Activated CD4-positive, CD25-positive, alpha-beta regulatory T cell treated with anti-CD3 and anti-CD28 coated beads, Interleukin-2, amount 50 U/mL, for 72 hours (primary cell): Measurements from ENCODE around the gene GFRA1.

ENCODE experiments used
- DNase-seq: peaks from one replicate; pipeline ENCODE4 v3.0.0; 2021

GFRA1 gene

GRCh38 chr10:116240157-116240950 is 32.7 kb downstream of the GFRA1 start:
- no peak for DNase-seq

- no peak for DNase-seq
Measured at GRCh38 chr10:116239229-116239628, 33.8 kb downstream of the GFRA1 start.

GRCh38 chr10:116237970-116238369 is 35.0 kb downstream of the GFRA1 start:
- DNase-seq: no peak

GRCh38 chr10:116237260-116237659 is 35.7 kb downstream of the GFRA1 start:
- DNase-seq: no peak

- DNase-seq: no peak
Measured at GRCh38 chr10:116233230-116233629, 39.8 kb downstream of the GFRA1 start.

GRCh38 chr10:116232613-116233012 is 40.4 kb downstream of the GFRA1 start:
- DNase-seq: no peak

GRCh38 chr10:116226766-116227165 is 46.2 kb downstream of the GFRA1 start:
- DNase-seq: no peak

GRCh38 chr10:116226053-116226452 is 47.0 kb downstream of the GFRA1 start:
- no peak for DNase-seq

GRCh38 chr10:116223289-116223688 is 49.7 kb downstream of the GFRA1 start:
- DNase-seq: no peak

- DNase-seq: no peak
Measured at GRCh38 chr10:116221053-116221452, 52.0 kb downstream of the GFRA1 start.

GRCh38 chr10:116216676-116217075 is 56.3 kb downstream of the GFRA1 start:
- DNase-seq: no peak

- DNase-seq: no peak
Measured at GRCh38 chr10:116215651-116216050, 57.4 kb downstream of the GFRA1 start.

- DNase-seq: no peak
Measured at GRCh38 chr10:116211682-116212081, 61.3 kb downstream of the GFRA1 start.

- no peak for DNase-seq
Measured at GRCh38 chr10:116210588-116211346, 62.2 kb downstream of the GFRA1 start.

GRCh38 chr10:116209781-116210180 is 63.2 kb downstream of the GFRA1 start:
- DNase-seq: no peak

GRCh38 chr10:116208956-116209567 is 63.9 kb downstream of the GFRA1 start:
- DNase-seq: no peak

GRCh38 chr10:116207690-116208089 is 65.3 kb downstream of the GFRA1 start:
- no peak for DNase-seq

GRCh38 chr10:116203661-116204060 is 69.3 kb downstream of the GFRA1 start:
- no peak for DNase-seq

- DNase-seq: no peak
Measured at GRCh38 chr10:116201670-116202430, 71.2 kb downstream of the GFRA1 start.

- DNase-seq: no peak
Measured at GRCh38 chr10:116201011-116201410, 72.0 kb downstream of the GFRA1 start.

GRCh38 chr10:116198676-116199035 is 74.3 kb downstream of the GFRA1 start:
- no peak for DNase-seq

GRCh38 chr10:116197946-116198675 is 74.9 kb downstream of the GFRA1 start:
- DNase-seq: no peak
